Heart right ventricle (tissue), 16 donors: ENCODE results near the gene TULP4. TPM values are rescaled to one million over a fixed set of nuclear protein-coding genes. Genes with fewer than 3 reads are reported as not detected.

ENCODE experiments used
- ATAC-seq, 8 donors: fragments of 200-7000 bp; cut with Tn5 transposase; one replicate each; pipeline ENCODE4 v1.9.1; 2020; ENCODE audit warnings: mild to moderate bottlenecking in 8 of 8, moderate library complexity in 8 of 8, moderate number of reproducible peaks in 1 of 8
- DNase-seq, 2 donors: peaks; one replicate each; pipeline ENCODE4 v3.0.0-alpha.2; 2020
- H3K27ac ChIP-seq, 10 donors: fragments of 200-600 bp; sonication (generic) in 2 of 10; one replicate each; pipeline versions ENCODE4 v1.5.0 to v1.8.0; 2020 to 2022; ENCODE audit warnings: mild to moderate bottlenecking in 3 of 10
- H3K27me3 ChIP-seq, 7 donors: fragments of 200-600 bp; one replicate each; pipeline ENCODE4 v1.8.0; 2021 to 2022; ENCODE audit warnings: mild to moderate bottlenecking in 2 of 7
- H3K36me3 ChIP-seq, 9 donors: fragments of 200-600 bp; sonication (generic) in 1 of 9; one replicate each; pipeline versions ENCODE4 v1.5.0 to v1.8.0; 2020 to 2022; ENCODE audit warnings: mild to moderate bottlenecking in 2 of 9
- H3K4me1 ChIP-seq, 9 donors: fragments of 200-600 bp; sonication (generic) in 1 of 9; one replicate each; pipeline versions ENCODE4 v1.5.0 to v1.8.0; 2020 to 2022; ENCODE audit warnings: mild to moderate bottlenecking in 4 of 9
- H3K4me3 ChIP-seq, 10 donors: fragments of 200-600 bp; sonication (generic) in 2 of 10; one replicate each; pipeline versions ENCODE4 v1.5.0 to v1.8.0; 2020 to 2022; ENCODE audit warnings: mild to moderate bottlenecking in 7 of 10, moderate library complexity in 2 of 10
- H3K9me3 ChIP-seq, 11 donors: fragments of 200-600 bp in 10 of 11; sonication (generic) in 2 of 11; one replicate each; pipeline versions ENCODE4 v1.5.0 to v1.8.0; 2013 to 2022; ENCODE audit warnings: mild to moderate bottlenecking in 2 of 11, control low read depth in 1 of 11, moderate library complexity in 1 of 11
- CTCF ChIP-seq, 9 donors: fragments of 200-600 bp; sonication (generic) in 2 of 9; IDR thresholded peaks; one replicate each; pipeline versions ENCODE4 v1.5.0 to v1.8.0; 2021 to 2022; ENCODE audit warnings: antibody characterized with exemption in 9 of 9, mild to moderate bottlenecking in 5 of 9, moderate library complexity in 1 of 9
- WGBS, 2 donors: extraction: QIAGEN DNeasy Blood & Tissue Kit; methylation state at CpG; one replicate each; pipeline ENCODE4 v1.1.7; 2013; ENCODE audit warnings: inconsistent platforms in 1 of 2; 5-methylcytosine and 5-hydroxymethylcytosine counted together
- intact Hi-C, 10 donors: fragments of 100-400 bp; cut with DNase I; formaldehyde crosslinking; loops; one replicate each; pipeline versions ENCODE4 v1.11.1 to v1.14.2; 2022
- polyA plus RNA-seq, 2 donors: library from polyadenylated mRNA; stranded (reverse); fragments of 200-250 nt; gene quantifications; one replicate each; pipeline ENCODE4 v1.2.3, GENCODE V29; 2013
- total RNA-seq, 10 donors: library from RNA; stranded (reverse); fragmentation: NEBNext Ultra II Directional in 3 of 10; extraction: Animal tissue kit (Norgen Biotek cat#: 25700) in 3 of 10; gene quantifications; one replicate each; pipeline versions ENCODE4 v1.2.1 to v1.2.4, GENCODE V29; 2021 to 2023
- donor health status: Arrhythmogenic right ventricular cardiomyopathy.
- donor health status: ischemic (EF 13 %, LVEDD 7.1; RV severe dilation, severe dysfunction).
- donor health status: healthy with polysubstance abuse.
- donor health status: DM: no; HTN: yes; CAD: no.
- donor health status: DM: no; HTN: no; CAD: no.
- donor health status: ischemic (EF 25% LVEDD 6.9; RV normal size, moderate dysfunction).
- donor health status: ischemic (EF 25% LVEDD 5.7; RV mildly dilated, moderate dysfunction).
- donor health status: healthy.
- donor health status: DM: yes; HTN: yes; CAD: no.
- donor health status: Ischemic cardiomyopathy.
- donor health status: ischemic (EF 35%, LVEDD 5.7; RV mildly dilated, moderate dysfunction).
- donor health status: nonischemic (EF 11% LVEDD 7.7; RV severe dilation, severe dysfunction).
- donor health status: DM: yes; HTN: yes; CAD: no.
- donor health status: PGD.
- donor health status: ischemic (EF 29% LVEDD 5.4; RV normal size, mild dysfunction).
- donor health status: nonischemic (EF 23%, LVEDD 6.1; RV moderate dilation, normal function).

Gene TULP4
- total and polyA plus RNA-seq, 12 donors: 2.1 to 127 (median 99.2) TPM

GRCh38 chr6:158539881-158540280, 227.6 kb downstream of the TULP4 start:
- no peak for DNase-seq
- Histone ChIP-seq H3K4me3 (no peak overlapping the region), H3K4me1 (peaks cover 0 to 17% (median 13%) of the 10 kb centered on the region in 9 donors), H3K36me3 (no peaks in the 10 kb centered on the region), H3K27ac (no peak overlapping the region), H3K27me3 (peaks cover 0 to 52% (median 5%) of the 10 kb centered on the region in 7 donors), H3K9me3 (no peaks in the 10 kb centered on the region)
- WGBS, 2 donors: 90 to 91% methylated on average over 6 of the region's 6 CpGs
- no peak for ATAC-seq
- intact Hi-C loops: no loop called here
- TF ChIP-seq CTCF (IDR thresholded peaks at IDR 0.05): no peak

- Histone ChIP-seq H3K4me3 (no peak overlapping the region), H3K36me3 (no peaks in the 10 kb centered on the region), H3K9me3 (no peaks in the 10 kb centered on the region), H3K27ac (no peak overlapping the region), H3K4me1 (no peaks in the 10 kb centered on the region), H3K27me3 (peaks cover 0 to 17% (median 0%) of the 10 kb centered on the region in 7 donors)
- 80 to 81% methylated on average over 12 of the region's 12 CpGs for WGBS, 2 donors
- TF ChIP-seq CTCF (IDR thresholded peaks at IDR 0.05): no peak
- no peak for DNase-seq
- ATAC-seq: no peak
- intact Hi-C loops: no loop called here
Measured at GRCh38 chr6:158543606-158544185, 231.4 kb downstream of the TULP4 start.

- no peaks in the 10 kb centered on the region for H3K9me3 ChIP-seq
- no peaks in the 10 kb centered on the region for H3K36me3 ChIP-seq
- ATAC-seq: no peak
- no peak for TF ChIP-seq CTCF (IDR thresholded peaks at IDR 0.05)
- no peak overlapping the region for H3K27ac ChIP-seq
- H3K27me3 ChIP-seq: peaks cover 0 to 10% (median 0%) of the 10 kb centered on the region in 7 donors
- WGBS, 2 donors: 88 to 89% methylated on average over 12 of the region's 12 CpGs
- intact Hi-C loops: no loop called here
- H3K4me3 ChIP-seq: no peak overlapping the region
- DNase-seq: no peak
- no peaks in the 10 kb centered on the region for H3K4me1 ChIP-seq
Measured at GRCh38 chr6:158544428-158544827, 232.2 kb downstream of the TULP4 start.

- ATAC-seq (no peak), DNase-seq (no peak)
- Histone ChIP-seq H3K4me1 (no peaks in the 10 kb centered on the region), H3K4me3 (no peak overlapping the region), H3K27ac (no peak overlapping the region), H3K36me3 (no peaks in the 10 kb centered on the region), H3K27me3 (peaks cover 0 to 5% (median 0%) of the 10 kb centered on the region in 7 donors), H3K9me3 (no peaks in the 10 kb centered on the region)
- 82 to 85% methylated on average over 30 of the region's 30 CpGs for WGBS, 2 donors
- no peak for TF ChIP-seq CTCF (IDR thresholded peaks at IDR 0.05)
- intact Hi-C loops: no loop called here
Measured at GRCh38 chr6:158545043-158545966, 233.0 kb downstream of the TULP4 start.
